ACC112 (cell line): ENCODE measurements around the gene DACH1.

Experiments used
- H2AFZ ChIP-seq: fragments of 200-600 bp; sonication (generic); one replicate; pipeline ENCODE4 v1.6.0; 2017; ENCODE audit warnings: antibody characterized with exemption, low read length; ENCODE audit not compliant: unreplicated experiment
- H3K27ac ChIP-seq: fragments of 200-600 bp; sonication (generic); 2 replicates; pipeline ENCODE4 v1.5.1; 2014; ENCODE audit warnings: low read depth, mild to moderate bottlenecking, antibody characterized with exemption, low read length, moderate library complexity
- H3K27me3 ChIP-seq: fragments of 200-600 bp; sonication (generic); 2 replicates; pipeline ENCODE4 v1.6.1; 2014; ENCODE audit warnings: mild to moderate bottlenecking, antibody characterized with exemption, low read length, moderate library complexity, mixed read lengths; ENCODE audit not compliant: insufficient read depth
- H3K36me3 ChIP-seq: fragments of 200-600 bp; sonication (generic); 2 replicates; pipeline ENCODE4 v1.6.1; 2016; ENCODE audit warnings: mild to moderate bottlenecking, antibody characterized with exemption, low read length, moderate library complexity, mixed read lengths; ENCODE audit not compliant: insufficient read depth
- H3K4me1 ChIP-seq: fragments of 200-600 bp; sonication (generic); one replicate; pipeline ENCODE4 v1.6.1; 2016; ENCODE audit warnings: low read length, mixed read lengths; ENCODE audit not compliant: insufficient read depth, unreplicated experiment, control insufficient read depth
- H3K4me3 ChIP-seq: fragments of 200-600 bp; sonication (generic); 2 replicates; pipeline ENCODE4 v1.5.1; 2014; ENCODE audit warnings: mild to moderate bottlenecking, low read depth, low read length
- H3K79me2 ChIP-seq: fragments of 200-600 bp; sonication (generic); one replicate; pipeline ENCODE4 v1.6.0; 2016; ENCODE audit warnings: low read length; ENCODE audit not compliant: control insufficient read depth, unreplicated experiment, insufficient read depth

The DACH1 gene

DNA sequence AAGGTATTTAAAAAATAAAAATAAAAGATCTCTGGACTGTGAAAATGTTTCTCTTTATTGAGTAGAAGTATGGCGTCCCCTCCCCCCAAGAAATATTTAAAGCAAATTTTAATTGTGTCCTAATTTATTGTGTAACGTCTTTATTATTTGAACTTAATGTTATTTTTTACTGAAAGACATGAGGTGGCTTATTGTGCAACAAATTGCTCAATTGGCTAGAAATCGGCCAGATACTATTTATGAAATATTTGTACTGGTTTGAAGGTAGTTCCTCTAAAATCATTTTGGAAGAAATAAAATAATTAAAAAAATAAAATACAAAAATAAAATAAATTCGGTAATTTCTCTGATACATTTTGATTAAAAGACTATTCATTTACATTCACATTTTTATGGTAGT, 162.3 kb downstream of the DACH1 start:
- H3K36me3 ChIP-seq, result no peaks in the 10 kb centered on the region
- H3K27ac ChIP-seq, result no peak overlapping the region
- H3K4me3 ChIP-seq, result no peak overlapping the region
- H3K79me2 ChIP-seq, result no peaks in the 10 kb centered on the region
- H3K4me1 ChIP-seq, result no peaks in the 10 kb centered on the region
- no peak overlapping the region for H2AFZ ChIP-seq
- H3K27me3 ChIP-seq, result no peaks in the 10 kb centered on the region

DNA sequence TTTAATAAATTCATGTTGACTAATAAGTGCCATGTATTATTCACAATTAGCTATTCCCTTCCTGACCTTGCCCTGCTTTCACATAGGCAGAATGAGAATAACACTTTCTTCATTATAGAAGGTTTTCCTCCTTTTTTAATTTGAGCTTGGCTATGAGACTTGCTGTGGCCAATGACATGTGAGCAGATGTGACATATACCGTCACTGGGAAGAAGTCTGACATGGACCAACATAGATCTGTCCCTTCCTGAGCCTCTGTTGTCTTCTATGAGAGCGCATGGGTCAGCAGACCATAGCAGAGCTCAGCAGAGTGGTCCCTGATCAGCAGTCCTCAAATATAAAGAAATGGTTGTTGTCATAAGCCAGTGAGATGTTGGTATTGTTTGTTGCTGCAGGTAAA, 163.9 kb downstream of the DACH1 start:
- Histone ChIP-seq H3K79me2 (no peaks in the 10 kb centered on the region), H3K36me3 (no peaks in the 10 kb centered on the region), H3K4me1 (no peaks in the 10 kb centered on the region), H3K27me3 (no peaks in the 10 kb centered on the region), H2AFZ (no peak overlapping the region), H3K4me3 (no peak overlapping the region), H3K27ac (no peak overlapping the region)

DNA sequence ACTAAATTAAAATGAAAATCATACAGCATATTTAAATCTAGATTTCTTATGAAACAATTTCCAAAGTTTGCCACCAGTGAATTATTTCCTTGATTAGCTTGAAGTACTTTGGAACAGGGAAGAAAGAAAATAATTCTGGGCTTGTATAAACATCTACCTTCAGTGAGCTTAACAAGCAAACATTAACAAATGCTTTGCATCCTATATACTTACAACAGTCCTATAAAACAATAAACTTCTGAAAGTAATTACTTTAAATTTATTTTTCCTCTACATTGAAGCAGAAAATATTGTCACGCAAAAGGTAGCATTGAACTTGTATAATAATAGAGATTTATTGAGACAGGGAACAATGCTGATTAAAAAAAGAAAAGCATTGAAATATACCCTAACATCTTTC, 164.8 kb downstream of the DACH1 start:
- H3K36me3 ChIP-seq, result no peaks in the 10 kb centered on the region
- H3K27ac ChIP-seq, result no peak overlapping the region
- H3K79me2 ChIP-seq, result no peaks in the 10 kb centered on the region
- H2AFZ ChIP-seq, result no peak overlapping the region
- no peaks in the 10 kb centered on the region for H3K27me3 ChIP-seq
- no peak overlapping the region for H3K4me3 ChIP-seq
- no peaks in the 10 kb centered on the region for H3K4me1 ChIP-seq

DNA sequence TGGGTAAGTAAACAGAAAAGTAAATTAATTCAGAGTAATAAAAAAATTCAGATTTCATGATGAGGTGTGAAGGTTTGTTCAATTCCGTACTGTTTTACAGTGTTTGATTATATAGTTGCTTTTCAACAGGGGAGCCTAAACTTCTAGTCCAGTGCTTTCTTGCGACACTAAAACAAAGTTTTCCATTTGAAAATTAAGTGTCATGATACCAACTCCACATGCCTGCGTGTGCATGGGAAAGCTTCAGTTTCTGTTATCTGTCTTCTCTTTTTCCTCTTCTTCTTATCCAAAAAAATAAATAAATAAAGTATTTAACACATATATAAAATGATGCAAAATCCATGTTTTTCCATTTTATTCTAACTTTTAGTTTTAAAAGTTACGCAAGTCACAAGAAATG, 165.3 kb downstream of the DACH1 start:
- no peak overlapping the region for H3K4me3 ChIP-seq
- H3K4me1 ChIP-seq, result no peaks in the 10 kb centered on the region
- H3K27me3 ChIP-seq, result no peaks in the 10 kb centered on the region
- H3K27ac ChIP-seq, result no peak overlapping the region
- no peaks in the 10 kb centered on the region for H3K36me3 ChIP-seq
- H2AFZ ChIP-seq, result no peak overlapping the region
- no peaks in the 10 kb centered on the region for H3K79me2 ChIP-seq

DNA sequence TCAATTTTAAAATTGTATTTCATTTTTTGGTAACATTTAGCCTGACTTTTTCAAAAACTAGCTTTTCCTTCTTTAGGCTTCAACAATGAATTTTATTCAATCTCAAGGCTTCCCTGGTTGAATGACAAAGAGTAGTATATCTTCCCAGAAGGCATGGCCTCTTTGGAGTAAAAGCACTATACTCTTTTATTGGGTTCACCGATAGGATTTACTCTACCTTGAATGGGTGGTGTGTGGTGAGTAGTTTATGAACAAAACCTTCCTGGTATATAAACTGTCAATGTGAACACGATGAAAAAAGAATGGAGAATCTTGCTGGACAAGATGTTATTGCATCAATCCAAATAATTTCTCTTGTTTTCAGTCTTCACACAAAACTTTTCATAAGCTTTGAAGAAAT, 167.7 kb downstream of the DACH1 start:
- H3K27me3 ChIP-seq, result no peaks in the 10 kb centered on the region
- H3K27ac ChIP-seq, result no peak overlapping the region

DNA sequence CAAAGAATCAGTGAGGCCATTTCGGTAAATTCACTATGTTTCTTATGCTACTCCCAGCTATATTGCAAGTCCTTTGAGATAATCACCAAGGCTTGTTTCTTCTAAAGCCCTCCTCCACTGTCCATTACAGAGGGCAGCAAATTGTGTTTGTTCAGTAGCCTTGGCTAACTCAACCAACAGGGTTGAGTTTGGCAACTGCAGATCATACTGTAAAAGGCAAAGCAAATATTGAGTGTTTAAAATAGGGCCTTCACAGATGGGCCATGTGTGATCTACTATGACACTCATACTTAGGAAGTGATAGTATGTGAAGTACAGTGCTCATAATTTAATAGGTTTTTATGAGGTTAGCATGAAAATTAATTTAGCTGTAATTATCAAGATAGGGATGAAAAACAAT, 171.3 kb downstream of the DACH1 start:
- H3K27ac ChIP-seq, result no peak overlapping the region
- H3K27me3 ChIP-seq, result no peaks in the 10 kb centered on the region
- H3K79me2 ChIP-seq, result no peaks in the 10 kb centered on the region
- no peaks in the 10 kb centered on the region for H3K36me3 ChIP-seq
- no peak overlapping the region for H3K4me3 ChIP-seq
- no peaks in the 10 kb centered on the region for H3K4me1 ChIP-seq
- H2AFZ ChIP-seq, result no peak overlapping the region

More for the DNA sequence above, 167.7 kb downstream of the DACH1 start:
- Histone ChIP-seq H3K4me1 (no peaks in the 10 kb centered on the region), H2AFZ (no peak overlapping the region), H3K79me2 (no peaks in the 10 kb centered on the region), H3K36me3 (no peaks in the 10 kb centered on the region), H3K4me3 (no peak overlapping the region)

DNA sequence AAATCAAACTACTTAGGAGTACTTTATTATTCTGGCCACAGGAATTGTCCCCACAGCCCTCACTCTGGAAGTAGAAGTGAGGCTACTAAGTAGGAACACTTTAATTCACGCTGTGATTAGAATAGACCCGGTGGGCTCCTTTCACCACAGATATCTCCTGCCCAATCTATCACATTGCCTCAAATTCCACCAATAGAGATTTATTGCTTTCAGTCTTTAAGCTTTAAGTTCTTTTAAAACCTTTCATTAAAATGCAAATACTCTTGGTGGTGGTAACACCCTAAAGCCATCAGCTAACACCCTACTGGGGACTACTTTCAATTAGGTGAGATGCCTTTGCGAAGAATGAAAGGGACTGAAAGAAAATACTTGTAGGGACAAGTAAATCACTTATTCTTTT, 181.9 kb downstream of the DACH1 start:
- Histone ChIP-seq H3K4me1 (no peaks in the 10 kb centered on the region), H3K79me2 (no peaks in the 10 kb centered on the region), H3K36me3 (no peaks in the 10 kb centered on the region), H3K27ac (no peak overlapping the region), H2AFZ (no peak overlapping the region), H3K27me3 (no peaks in the 10 kb centered on the region), H3K4me3 (no peak overlapping the region)

DNA sequence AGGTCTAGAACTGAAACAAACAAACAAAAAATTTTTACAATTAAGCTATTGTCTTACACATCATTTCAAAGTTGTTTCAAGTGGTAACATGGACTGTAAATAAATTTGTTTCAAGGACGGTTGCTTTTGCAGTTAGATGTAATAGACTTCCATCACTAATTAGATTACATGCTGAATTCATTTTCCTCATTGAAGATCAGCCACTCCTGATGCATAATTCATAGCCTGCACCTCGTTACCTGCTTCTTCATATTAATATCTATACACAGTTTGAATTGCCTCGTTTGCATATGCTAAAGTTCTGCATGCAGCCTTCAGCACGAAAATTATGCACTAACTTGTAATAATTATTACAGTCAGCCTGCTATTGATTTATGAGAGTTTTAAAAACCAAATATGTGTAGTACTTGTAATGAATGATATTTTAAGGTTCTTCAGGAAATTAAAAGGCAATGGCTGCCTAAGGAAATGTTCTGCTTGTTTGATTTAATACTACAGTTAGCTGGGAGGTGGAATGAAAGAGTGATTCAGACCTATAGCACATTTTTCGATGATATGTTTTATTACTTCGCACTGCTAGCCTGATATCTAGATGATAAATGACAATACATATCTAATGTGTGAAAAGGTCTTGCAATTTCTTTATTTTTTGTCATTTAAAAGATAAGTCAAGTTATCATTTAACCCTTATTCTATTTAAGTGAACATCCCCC, 184.9 kb downstream of the DACH1 start:
- no peak overlapping the region for H3K4me3 ChIP-seq
- no peaks in the 10 kb centered on the region for H3K27me3 ChIP-seq
- H2AFZ ChIP-seq, result no peak overlapping the region

DNA sequence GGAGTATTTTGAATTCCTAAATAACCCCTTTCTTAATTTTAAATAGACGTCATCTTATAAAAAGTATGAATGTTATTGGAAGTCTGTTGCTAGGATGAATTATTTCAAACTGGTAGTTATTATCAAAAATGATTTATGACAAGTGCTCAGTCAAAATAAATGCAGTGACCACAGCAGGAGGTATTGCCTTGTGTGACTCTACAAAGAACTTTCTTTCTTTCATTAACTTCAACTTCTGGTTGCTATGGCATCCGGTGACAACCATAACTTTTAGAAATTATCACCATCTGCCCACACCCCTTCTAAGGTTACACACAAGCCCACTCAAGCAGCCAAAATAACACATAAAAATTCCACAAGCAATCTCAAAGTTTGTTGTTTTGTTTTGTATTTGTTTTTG, 189.9 kb downstream of the DACH1 start:
- H3K79me2 ChIP-seq, result no peaks in the 10 kb centered on the region
- no peaks in the 10 kb centered on the region for H3K27me3 ChIP-seq
- H3K4me3 ChIP-seq, result no peak overlapping the region
- no peaks in the 10 kb centered on the region for H3K4me1 ChIP-seq
- H2AFZ ChIP-seq, result no peak overlapping the region
- no peaks in the 10 kb centered on the region for H3K36me3 ChIP-seq
- H3K27ac ChIP-seq, result no peak overlapping the region

More for the DNA sequence above, 184.9 kb downstream of the DACH1 start:
- H3K79me2 ChIP-seq, result no peaks in the 10 kb centered on the region
- no peaks in the 10 kb centered on the region for H3K36me3 ChIP-seq
- no peaks in the 10 kb centered on the region for H3K4me1 ChIP-seq
- H3K27ac ChIP-seq, result no peak overlapping the region

DNA sequence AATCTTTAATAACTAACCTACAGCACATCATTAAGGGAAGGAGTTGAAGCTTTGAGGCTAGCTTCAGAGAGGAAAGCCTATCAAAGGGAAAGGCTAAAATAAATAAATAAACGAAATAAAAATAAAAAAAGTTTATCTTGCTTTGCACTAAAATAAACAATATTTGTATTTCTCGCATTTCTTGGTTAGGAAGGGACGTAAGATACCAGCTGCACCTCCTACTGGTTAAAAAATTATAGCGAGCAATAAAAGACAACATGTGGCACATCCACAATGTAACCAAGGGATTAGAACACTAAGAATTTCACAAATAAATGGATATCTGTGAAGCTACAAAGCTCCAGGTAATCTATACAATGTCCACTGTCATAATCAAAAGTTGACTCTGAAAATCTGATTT, 194.5 kb downstream of the DACH1 start:
- Histone ChIP-seq H3K27me3 (no peaks in the 10 kb centered on the region), H3K4me1 (no peaks in the 10 kb centered on the region), H3K27ac (no peak overlapping the region)

DNA sequence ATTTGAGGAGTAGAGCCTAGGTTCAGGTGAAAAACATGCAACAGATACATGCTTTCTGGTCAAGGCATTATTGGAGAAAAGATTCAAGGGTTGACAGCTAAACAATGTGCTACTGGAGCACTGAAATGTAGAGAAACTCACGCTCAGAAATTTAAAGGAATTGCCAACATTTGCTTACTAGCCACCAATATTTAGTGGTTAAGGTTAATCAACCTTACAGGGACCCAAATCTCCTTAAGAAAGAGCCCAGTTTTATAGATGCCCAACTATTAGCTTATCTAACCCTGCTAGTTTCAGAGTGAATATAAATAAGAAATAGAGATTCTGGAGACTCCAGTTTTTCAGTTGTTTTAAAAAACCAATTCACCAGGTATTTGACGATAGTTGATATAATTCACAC, 203.6 kb downstream of the DACH1 start:
- H3K27ac ChIP-seq, result no peak overlapping the region
- no peak overlapping the region for H3K4me3 ChIP-seq
- H2AFZ ChIP-seq, result no peak overlapping the region
- H3K79me2 ChIP-seq, result no peaks in the 10 kb centered on the region
- no peaks in the 10 kb centered on the region for H3K36me3 ChIP-seq
- H3K27me3 ChIP-seq, result no peaks in the 10 kb centered on the region
- no peaks in the 10 kb centered on the region for H3K4me1 ChIP-seq

More for the DNA sequence above, 194.5 kb downstream of the DACH1 start:
- no peaks in the 10 kb centered on the region for H3K36me3 ChIP-seq
- no peak overlapping the region for H2AFZ ChIP-seq
- H3K79me2 ChIP-seq, result no peaks in the 10 kb centered on the region
- H3K4me3 ChIP-seq, result no peak overlapping the region
